CD4-positive, alpha-beta T cell (primary cell): ENCODE data around the gene MILR1. TPM values are rescaled to one million over a fixed set of nuclear protein-coding genes. Genes with fewer than 3 reads are reported as not detected.
"Not testable (repeated sequence)": the region's sequence is repeated elsewhere in the genome, so short reads cannot be mapped to it uniquely, and the experiment has no call there.

Source experiments
- ATAC-seq: fragments of 200-7000 bp; cut with Tn5 transposase; one replicate; pipeline ENCODE4 v1.10.0; 2022; ENCODE audit warnings: mild to moderate bottlenecking; ENCODE audit not compliant: poor library complexity
- CTCF ChIA-PET: fragments of 350-600 bp; sonication (Branson Sonifier 250); formaldehyde crosslinking; loops from one replicate; lab custom pipeline; 2021; ENCODE audit warnings: antibody characterized with exemption, inconsistent platforms; lab: Charles Lee
- POLR2A ChIA-PET: fragments of 350-600 bp; sonication (Branson Sonifier 250); formaldehyde crosslinking; loops from one replicate; lab custom pipeline; 2021; ENCODE audit warnings: antibody characterized with exemption, inconsistent platforms; lab: Charles Lee
- DNase-seq, 14 experiments: peaks; one replicate each; pipeline ENCODE4 v3.0.0-alpha.2; 2013 to 2020; ENCODE audit warnings: mixed read lengths in 2 of 14
- H3K27ac ChIP-seq, 2 donors: one replicate each; pipeline versions ENCODE4 v1.5.1 to v1.7.0; 2013; ENCODE audit warnings: low read length in 2 of 2, low read depth in 1 of 2, mild to moderate bottlenecking in 1 of 2
- H3K27me3 ChIP-seq, 2 experiments: 1 replicate in 1 of 2; 2 replicates in 1 of 2; pipeline versions ENCODE4 v1.6.1 to v1.7.0; 2013; ENCODE audit warnings: low read length in 2 of 2, control low read depth in 1 of 2, mild to moderate bottlenecking in 1 of 2, moderate library complexity in 1 of 2; ENCODE audit not compliant: insufficient read depth in 2 of 2, control insufficient read depth in 1 of 2
- H3K36me3 ChIP-seq: one replicate; pipeline ENCODE4 v1.6.1; 2013; ENCODE audit warnings: low read length, control low read depth; ENCODE audit not compliant: insufficient read depth
- H3K4me1 ChIP-seq: one replicate; pipeline ENCODE4 v1.6.1; 2013; ENCODE audit warnings: low read length, control low read depth; ENCODE audit not compliant: insufficient read depth
- H3K4me3 ChIP-seq: one replicate; pipeline ENCODE4 v1.5.1; 2013; ENCODE audit warnings: mild to moderate bottlenecking, low read length, moderate library complexity
- H3K9me3 ChIP-seq, 2 experiments: 1 replicate in 1 of 2; 2 replicates in 1 of 2; pipeline versions ENCODE4 v1.6.1 to v1.7.0; 2013; ENCODE audit warnings: low read length in 2 of 2, mild to moderate bottlenecking in 2 of 2, control low read depth in 1 of 2, moderate library complexity in 1 of 2; ENCODE audit not compliant: control insufficient read depth in 1 of 2, insufficient read depth in 1 of 2
- H3K27ac Mint-ChIP-seq: one replicate; pipeline ENCODE4 v1.8.0; 2020; ENCODE audit warnings: mixed read lengths
- H3K27me3 Mint-ChIP-seq: one replicate; pipeline ENCODE4 v1.8.0; 2021; ENCODE audit warnings: mixed read lengths
- H3K36me3 Mint-ChIP-seq: one replicate; pipeline ENCODE4 v1.8.0; 2021; ENCODE audit warnings: low read depth, mixed read lengths
- H3K4me1 Mint-ChIP-seq: one replicate; pipeline ENCODE4 v1.8.0; 2021; ENCODE audit warnings: low read depth, mixed read lengths
- H3K4me3 Mint-ChIP-seq: one replicate; pipeline ENCODE4 v1.8.0; 2020; ENCODE audit warnings: mild to moderate bottlenecking, mixed read lengths
- H3K9me3 Mint-ChIP-seq: one replicate; pipeline ENCODE4 v1.8.0; 2020; ENCODE audit warnings: mixed read lengths
- CTCF ChIP-seq: fragments of 200-600 bp; IDR thresholded peaks from one replicate; pipeline ENCODE4 v1.8.0; 2022; ENCODE audit warnings: antibody characterized with exemption, mild to moderate bottlenecking
- intact Hi-C, 2 experiments: fragments of 100-400 bp; cut with DNase I in 1 of 2; cut with micrococcal nuclease in 1 of 2; formaldehyde crosslinking; loops; one replicate each; pipeline versions ENCODE4 v1.15.1 to v1.9.0; 2023 to 2025; cut with DNase I, micrococcal nuclease
- total RNA-seq, 174 experiments: library from RNA in 2 of 174; stranded (reverse) in 2 of 174; gene quantifications; one replicate each; pipeline ENCODE4 v1.2.3 and lab custom pipeline; 2021 to 2026

Gene MILR1
- total RNA-seq, 2 experiments from 2014 or later, result 0.30 TPM; not detected in 1

- H3K36me3 ChIP-seq, result no peaks in the 10 kb centered on the region
- H3K9me3 Mint-ChIP-seq, result no peaks in the 10 kb centered on the region
- no peak overlapping the region for H3K4me3 ChIP-seq
- H3K27me3 ChIP-seq, result peaks cover 0 to 1% of the 10 kb centered on the region in 2 experiments
- H3K27me3 Mint-ChIP-seq, result no peaks in the 10 kb centered on the region
- no peaks in the 10 kb centered on the region for H3K36me3 Mint-ChIP-seq
- ChIA-PET POLR2A (interaction anchor here (1.5 to 3.0 kb wide), 4 partner anchors 15 to 48 kb away, joined by 5 to 46 read pairs (median 16); partner anchors contain the start of genes CEP95, DDX5 and POLG2), CTCF (no interaction called here)
- no peak overlapping the region for H3K4me3 Mint-ChIP-seq
- intact Hi-C loops, result no loop called here
- H3K4me1 ChIP-seq, result peaks cover 24% of the 10 kb centered on the region
- H3K4me1 Mint-ChIP-seq, result peaks cover 31% of the 10 kb centered on the region
- peak overlapping the region; percentile 74 for H3K27ac Mint-ChIP-seq
- DNase-seq (no peak), ATAC-seq (no peak)
- TF ChIP-seq CTCF, result no peak
- H3K9me3 ChIP-seq, result no peaks in the 10 kb centered on the region
- H3K27ac ChIP-seq, result no peak overlapping the region
Measured at GRCh38 chr17:64457156-64457555, 8.2 kb downstream of the MILR1 start.

GRCh38 chr17:64458756-64459155 is 9.8 kb downstream of the MILR1 start:
- no peak for ATAC-seq
- Mint-ChIP-seq H3K27ac (no peak overlapping the region), H3K27me3 (no peaks in the 10 kb centered on the region), H3K9me3 (no peaks in the 10 kb centered on the region), H3K4me1 (peaks cover 31% of the 10 kb centered on the region), H3K4me3 (no peak overlapping the region), H3K36me3 (no peaks in the 10 kb centered on the region)
- Histone ChIP-seq H3K27me3 (peaks cover 0 to 2% of the 10 kb centered on the region in 2 experiments), H3K4me1 (peaks cover 24% of the 10 kb centered on the region), H3K36me3 (no peaks in the 10 kb centered on the region), H3K4me3 (no peak overlapping the region), H3K27ac (no peak overlapping the region), H3K9me3 (no peaks in the 10 kb centered on the region)
- TF ChIP-seq CTCF, result no peak
- CTCF ChIA-PET, result no interaction called here
- intact Hi-C loops, result no loop called here
- no peak for DNase-seq
- POLR2A ChIA-PET, result no interaction called here

- ATAC-seq (no peak), DNase-seq (no peak)
- Histone ChIP-seq H3K4me3 (no peak overlapping the region), H3K27ac (no peak overlapping the region), H3K27me3 (peaks cover 0 to 2% of the 10 kb centered on the region in 2 experiments), H3K9me3 (no peaks in the 10 kb centered on the region), H3K36me3 (no peaks in the 10 kb centered on the region), H3K4me1 (peaks cover 24% of the 10 kb centered on the region)
- ChIA-PET CTCF (no interaction called here), POLR2A (no interaction called here)
- intact Hi-C loops, result no loop called here
- no peak overlapping the region for H3K27ac Mint-ChIP-seq
- H3K27me3 Mint-ChIP-seq, result no peaks in the 10 kb centered on the region
- no peak for TF ChIP-seq CTCF
- no peak overlapping the region for H3K4me3 Mint-ChIP-seq
- H3K9me3 Mint-ChIP-seq, result no peaks in the 10 kb centered on the region
- H3K36me3 Mint-ChIP-seq, result no peaks in the 10 kb centered on the region
- H3K4me1 Mint-ChIP-seq, result peaks cover 31% of the 10 kb centered on the region
Measured at GRCh38 chr17:64459284-64459747, 10.4 kb downstream of the MILR1 start.

GRCh38 chr17:64459818-64460217 is 10.9 kb downstream of the MILR1 start:
- CTCF ChIA-PET, H3K9me3 Mint-ChIP-seq, intact Hi-C loops, H3K27me3 Mint-ChIP-seq, H3K36me3 Mint-ChIP-seq, H3K27ac ChIP-seq, ATAC-seq, H3K4me3 ChIP-seq, H3K9me3 ChIP-seq, H3K4me3 Mint-ChIP-seq, DNase-seq, H3K27me3 ChIP-seq, H3K36me3 ChIP-seq, H3K27ac Mint-ChIP-seq: not testable (repeated sequence)
- POLR2A ChIA-PET, result interaction anchor here (1.1 kb wide), 1 partner anchor 314 kb away, joined by 3 read pairs; no protein-coding TSS in a partner anchor
- peaks cover 24% of the 10 kb centered on the region for H3K4me1 ChIP-seq
- peaks cover 29% of the 10 kb centered on the region for H3K4me1 Mint-ChIP-seq
